Stimulated activated CD4-positive, alpha-beta T cell treated with anti-CD3 and anti-CD28 coated beads, Interleukin-4, amount 100 ng/mL, for 24 hours (primary cell): ENCODE results near the gene INPP5J.
"Not testable (repeated sequence)": the region's sequence is repeated elsewhere in the genome, so short reads cannot be mapped to it uniquely, and the experiment has no call there.

Source experiments
- DNase-seq: peaks from one replicate; pipeline ENCODE4 v3.0.0-alpha.2; 2020

The INPP5J gene, protein sequence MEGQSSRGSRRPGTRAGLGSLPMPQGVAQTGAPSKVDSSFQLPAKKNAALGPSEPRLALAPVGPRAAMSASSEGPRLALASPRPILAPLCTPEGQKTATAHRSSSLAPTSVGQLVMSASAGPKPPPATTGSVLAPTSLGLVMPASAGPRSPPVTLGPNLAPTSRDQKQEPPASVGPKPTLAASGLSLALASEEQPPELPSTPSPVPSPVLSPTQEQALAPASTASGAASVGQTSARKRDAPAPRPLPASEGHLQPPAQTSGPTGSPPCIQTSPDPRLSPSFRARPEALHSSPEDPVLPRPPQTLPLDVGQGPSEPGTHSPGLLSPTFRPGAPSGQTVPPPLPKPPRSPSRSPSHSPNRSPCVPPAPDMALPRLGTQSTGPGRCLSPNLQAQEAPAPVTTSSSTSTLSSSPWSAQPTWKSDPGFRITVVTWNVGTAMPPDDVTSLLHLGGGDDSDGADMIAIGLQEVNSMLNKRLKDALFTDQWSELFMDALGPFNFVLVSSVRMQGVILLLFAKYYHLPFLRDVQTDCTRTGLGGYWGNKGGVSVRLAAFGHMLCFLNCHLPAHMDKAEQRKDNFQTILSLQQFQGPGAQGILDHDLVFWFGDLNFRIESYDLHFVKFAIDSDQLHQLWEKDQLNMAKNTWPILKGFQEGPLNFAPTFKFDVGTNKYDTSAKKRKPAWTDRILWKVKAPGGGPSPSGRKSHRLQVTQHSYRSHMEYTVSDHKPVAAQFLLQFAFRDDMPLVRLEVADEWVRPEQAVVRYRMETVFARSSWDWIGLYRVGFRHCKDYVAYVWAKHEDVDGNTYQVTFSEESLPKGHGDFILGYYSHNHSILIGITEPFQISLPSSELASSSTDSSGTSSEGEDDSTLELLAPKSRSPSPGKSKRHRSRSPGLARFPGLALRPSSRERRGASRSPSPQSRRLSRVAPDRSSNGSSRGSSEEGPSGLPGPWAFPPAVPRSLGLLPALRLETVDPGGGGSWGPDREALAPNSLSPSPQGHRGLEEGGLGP

GRCh38 chr22:31122532-31123291 is at the start of gene INPP5J:
INPP5J (plus strand) TSS chr22:31122966; CDS start chr22:31123015, 49 bp downstream.
- no peak for DNase-seq

- not testable (repeated sequence) for DNase-seq
These were observed 49.6 kb upstream of the INPP5J start for GRCh38 chr22:31073125-31073524.

- DNase-seq, result not testable (repeated sequence)
These were observed 49.1 kb upstream of the INPP5J start for GRCh38 chr22:31073545-31074145.

GRCh38 chr22:31075961-31076360 is 46.8 kb upstream of the INPP5J start:
- DNase-seq, result no peak

- DNase-seq, result no peak
These were observed 45.1 kb upstream of the INPP5J start for GRCh38 chr22:31077681-31078080.

GRCh38 chr22:31078389-31078788 is 44.4 kb upstream of the INPP5J start:
- not testable (repeated sequence) for DNase-seq

- DNase-seq, result no peak
These were observed 43.6 kb upstream of the INPP5J start for GRCh38 chr22:31079095-31079642.

- DNase-seq, result no peak
These were observed 42.5 kb upstream of the INPP5J start for GRCh38 chr22:31080164-31080847.

- peak; percentile 89 for DNase-seq
These were observed 41.7 kb upstream of the INPP5J start, which contains the start of gene SMTN for GRCh38 chr22:31080848-31081649. SMTN (plus strand) TSS chr22:31081318; CDS start chr22:31083259, 1,941 bp downstream.

GRCh38 chr22:31081963-31082605 is 40.7 kb upstream of the INPP5J start:
- no peak for DNase-seq

DNA sequence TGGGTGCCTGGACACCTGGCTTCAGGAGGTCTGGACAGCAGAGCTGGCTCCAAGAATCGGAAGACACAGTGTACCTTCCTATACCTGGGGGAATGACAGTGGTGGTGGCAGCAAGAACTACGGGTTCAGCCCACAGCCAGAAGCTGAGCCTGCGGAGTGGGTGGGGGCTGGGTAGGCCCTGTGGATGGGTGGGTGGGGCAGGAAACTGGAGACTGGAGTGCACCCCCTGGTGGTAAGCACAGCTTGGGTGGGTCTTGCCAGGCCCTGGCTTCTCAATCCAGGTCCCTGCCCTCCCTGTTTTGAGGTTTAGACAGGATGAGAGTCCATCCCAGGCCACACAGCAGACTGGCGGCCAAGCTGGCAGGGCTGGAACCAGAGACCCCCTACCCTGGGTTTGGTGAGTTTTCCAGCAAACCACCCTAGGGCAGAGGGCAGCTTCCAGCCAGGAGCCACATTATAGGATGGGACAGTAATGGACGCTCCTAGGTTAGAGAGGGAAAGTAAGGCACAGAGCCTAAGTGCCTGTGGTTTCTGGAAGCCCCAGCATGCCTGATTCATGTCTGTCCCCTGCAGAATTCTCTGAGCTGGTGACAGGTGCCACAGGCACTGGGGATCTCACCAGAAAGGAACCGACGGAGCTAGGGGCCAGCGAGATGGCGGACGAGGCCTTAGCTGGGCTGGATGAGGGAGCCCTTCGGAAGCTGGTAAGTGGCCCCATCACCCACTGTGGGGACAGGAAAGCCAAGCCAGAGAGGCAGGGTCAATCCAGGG is 40.0 kb upstream of the INPP5J start:
- peak; percentile 64 for DNase-seq

DNA sequence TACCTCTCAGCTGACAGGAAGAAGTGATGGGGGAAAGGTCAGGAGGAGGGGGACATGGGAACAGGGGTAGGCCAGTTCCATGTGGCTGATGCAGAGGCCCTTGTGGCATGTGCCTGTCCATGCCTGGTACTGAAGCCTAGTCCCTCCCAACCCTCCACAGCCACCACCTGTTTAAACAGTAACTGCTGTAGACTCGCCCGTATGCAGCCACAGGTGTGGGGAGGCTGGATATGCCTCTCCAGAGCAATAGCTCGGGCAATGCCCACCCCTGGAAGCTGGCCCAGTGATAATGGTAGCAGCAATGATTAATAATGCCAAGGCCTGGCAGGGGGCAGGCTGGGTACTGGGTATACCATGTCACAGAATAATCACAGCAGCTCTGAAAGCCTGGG is 39.4 kb upstream of the INPP5J start:
- DNase-seq, result no peak

DNA sequence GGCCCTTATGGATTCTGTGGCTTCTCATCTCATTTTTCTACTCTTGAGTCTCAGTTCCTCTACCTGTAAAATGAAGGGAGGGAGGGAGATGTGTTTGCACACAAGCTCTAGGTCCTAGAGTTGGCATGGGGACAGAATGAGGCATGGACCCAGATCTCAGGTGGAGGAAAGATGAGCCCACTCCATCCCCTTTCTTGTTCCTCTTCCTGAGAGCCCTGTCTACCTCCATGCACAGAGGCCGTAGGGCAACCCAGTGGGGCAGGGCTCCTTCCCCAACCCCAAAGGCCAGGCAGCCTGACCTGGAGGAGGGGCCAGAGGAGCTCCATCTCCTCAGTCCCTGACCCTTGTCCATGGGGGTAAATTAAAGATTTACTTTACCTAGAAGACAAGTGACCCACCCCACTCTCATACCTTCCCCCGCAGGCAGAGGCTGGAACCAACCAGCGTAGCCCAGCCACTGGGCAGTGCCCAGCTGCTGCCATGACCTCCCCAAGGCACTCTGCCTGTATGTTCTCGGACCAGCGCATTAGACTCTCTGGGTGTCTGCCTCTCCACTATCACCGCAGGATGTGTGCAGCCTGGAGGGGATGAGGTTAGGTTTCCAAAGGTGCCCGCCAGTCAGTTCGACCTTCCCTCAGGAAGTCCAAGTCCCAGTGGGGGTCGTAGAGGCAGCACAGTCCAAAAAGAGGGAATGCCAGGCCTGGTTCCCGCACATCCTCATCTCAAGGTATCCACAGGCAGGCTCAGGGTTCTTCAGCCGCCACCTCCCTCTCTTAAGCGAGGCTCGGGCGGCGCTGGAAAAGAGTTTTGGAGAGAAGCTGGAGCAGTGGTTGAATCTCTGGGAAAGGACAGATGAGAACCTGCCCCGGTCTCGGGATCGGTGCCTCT is 38.6 kb upstream of the INPP5J start:
- no peak for DNase-seq

DNA sequence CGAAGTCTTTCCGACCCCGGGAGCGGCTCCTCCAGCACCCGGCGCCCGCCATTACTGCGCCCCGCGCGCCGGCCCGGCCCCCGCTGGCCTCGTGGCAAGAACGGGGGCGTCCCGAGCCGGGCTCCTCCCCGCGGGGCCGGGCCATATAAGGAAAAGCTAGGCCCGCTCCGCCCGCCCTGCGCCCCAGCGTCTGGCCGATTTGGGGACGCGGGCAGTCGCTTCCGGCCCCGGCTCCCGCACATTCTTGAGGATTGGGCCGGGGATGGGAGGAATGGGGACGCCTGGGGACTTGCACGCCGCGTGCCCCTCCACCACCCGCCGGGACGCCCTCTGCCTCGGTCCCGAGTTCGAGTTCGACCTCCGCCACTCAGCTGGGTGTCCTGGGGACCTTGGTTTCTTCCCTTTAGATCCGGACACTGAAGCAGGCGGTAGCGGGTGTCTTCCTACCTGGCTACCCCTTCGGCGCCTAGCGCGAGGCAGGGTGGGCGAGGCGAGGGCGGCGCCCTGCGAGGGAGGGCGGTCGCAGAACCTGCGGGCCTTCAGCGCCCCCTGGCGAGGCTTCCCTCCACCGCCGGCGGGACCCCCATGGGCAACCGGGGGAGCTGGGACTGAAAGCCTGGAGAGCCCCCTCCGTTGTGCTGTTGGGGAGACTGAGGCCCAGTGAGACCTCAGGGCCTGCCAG is 37.8 kb upstream of the INPP5J start:
- peak; percentile 89 for DNase-seq

DNA sequence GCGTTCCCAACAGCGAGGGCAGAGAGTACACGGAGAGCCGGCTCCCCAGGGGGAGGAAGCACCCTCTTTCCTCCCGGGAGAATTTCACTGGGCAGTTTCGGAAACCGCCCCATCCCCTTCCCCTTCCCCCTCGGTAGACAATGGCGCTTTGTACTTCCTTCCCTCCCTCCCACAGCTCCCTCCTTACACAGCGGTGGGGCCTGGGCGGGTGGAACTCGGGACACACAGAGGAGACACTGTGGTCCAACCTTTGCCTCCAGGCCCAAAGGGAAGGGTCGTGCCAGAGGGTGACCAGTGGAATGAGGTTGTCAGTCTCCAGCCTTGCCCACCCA is 37.3 kb upstream of the INPP5J start:
- no peak for DNase-seq

DNA sequence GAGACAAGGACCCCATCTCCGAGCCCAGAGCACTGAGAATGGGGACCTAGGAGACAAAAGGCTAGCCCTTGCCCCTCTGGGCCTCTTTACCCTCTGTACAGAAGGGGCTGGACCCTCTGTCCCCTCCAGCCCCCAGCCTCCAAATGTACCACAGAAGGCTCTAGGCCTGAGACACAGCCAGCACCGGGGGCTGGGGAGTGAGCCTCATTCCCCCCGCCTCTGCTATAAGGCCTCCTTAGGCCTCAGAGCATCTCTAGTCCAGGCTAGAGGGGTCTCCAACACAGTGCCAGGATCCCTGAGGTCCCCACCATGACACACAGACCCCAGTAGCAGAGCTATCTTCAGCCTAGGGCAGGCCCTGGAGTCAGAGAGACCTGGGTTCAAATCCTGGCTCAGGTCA is 36.8 kb upstream of the INPP5J start:
- DNase-seq, result no peak

DNA sequence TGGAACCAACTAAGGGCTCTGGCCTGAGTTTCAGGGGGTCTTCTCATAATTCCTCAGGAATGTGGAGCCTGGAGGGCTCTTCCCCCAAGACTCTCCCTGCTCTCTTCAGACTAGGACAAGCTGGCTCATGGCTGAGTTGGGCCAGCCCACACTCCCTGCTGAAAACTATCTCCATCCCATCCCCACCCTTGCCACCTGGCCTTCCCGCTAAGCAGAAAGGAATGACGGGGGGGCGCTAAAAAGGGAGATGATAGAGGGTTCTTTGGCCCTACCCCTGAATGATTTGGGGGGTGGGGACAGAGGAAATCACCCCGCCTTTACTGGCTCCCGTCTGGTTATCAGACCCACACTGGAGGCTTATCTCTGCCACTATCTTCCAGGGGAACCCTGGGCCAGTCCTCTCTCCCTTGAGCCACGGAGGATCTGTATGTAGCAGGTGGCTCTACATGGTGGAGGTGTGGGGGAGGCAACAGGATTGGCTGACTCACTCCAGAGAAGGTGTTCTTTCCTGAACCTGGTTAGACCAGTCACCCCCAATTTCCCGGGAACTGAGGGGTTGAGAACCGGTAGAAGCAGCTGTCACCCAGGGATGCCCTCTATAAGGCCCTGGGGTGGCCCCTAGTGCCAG is 35.9 kb upstream of the INPP5J start:
- no peak for DNase-seq
